ENCODE results near the gene FBXW8.

DNA sequence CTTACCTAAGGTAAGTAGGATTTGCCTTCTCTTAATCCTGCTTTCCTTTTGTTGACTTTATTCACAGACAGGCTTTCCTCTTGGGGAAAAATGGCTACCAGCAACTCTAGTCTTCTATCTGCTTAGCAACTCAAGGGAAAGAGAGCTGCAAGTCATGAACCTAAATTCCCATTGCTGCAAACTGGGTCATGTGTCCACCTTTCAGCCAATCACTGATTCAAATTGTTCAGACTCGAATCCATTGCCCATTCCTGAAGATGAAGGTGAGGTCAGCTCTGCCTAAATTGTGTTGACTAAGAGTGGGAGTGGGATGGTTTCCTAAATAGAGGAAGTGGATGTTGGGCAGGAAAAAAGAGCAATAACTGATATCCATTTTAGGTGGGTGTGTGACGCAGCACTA, 7.7 kb downstream of the FBXW8 start:
- TF ChIP-seq EZH2 (IDR thresholded peaks at IDR 0.05; ENCODE audit: low read length, missing control alignments), result no peak
- TF ChIP-seq, protein P1, sequence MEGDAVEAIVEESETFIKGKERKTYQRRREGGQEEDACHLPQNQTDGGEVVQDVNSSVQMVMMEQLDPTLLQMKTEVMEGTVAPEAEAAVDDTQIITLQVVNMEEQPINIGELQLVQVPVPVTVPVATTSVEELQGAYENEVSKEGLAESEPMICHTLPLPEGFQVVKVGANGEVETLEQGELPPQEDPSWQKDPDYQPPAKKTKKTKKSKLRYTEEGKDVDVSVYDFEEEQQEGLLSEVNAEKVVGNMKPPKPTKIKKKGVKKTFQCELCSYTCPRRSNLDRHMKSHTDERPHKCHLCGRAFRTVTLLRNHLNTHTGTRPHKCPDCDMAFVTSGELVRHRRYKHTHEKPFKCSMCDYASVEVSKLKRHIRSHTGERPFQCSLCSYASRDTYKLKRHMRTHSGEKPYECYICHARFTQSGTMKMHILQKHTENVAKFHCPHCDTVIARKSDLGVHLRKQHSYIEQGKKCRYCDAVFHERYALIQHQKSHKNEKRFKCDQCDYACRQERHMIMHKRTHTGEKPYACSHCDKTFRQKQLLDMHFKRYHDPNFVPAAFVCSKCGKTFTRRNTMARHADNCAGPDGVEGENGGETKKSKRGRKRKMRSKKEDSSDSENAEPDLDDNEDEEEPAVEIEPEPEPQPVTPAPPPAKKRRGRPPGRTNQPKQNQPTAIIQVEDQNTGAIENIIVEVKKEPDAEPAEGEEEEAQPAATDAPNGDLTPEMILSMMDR (conservative IDR thresholded peaks at IDR 0.05 in 1 of 2, IDR thresholded peaks at IDR 0.05 in 1 of 2; ENCODE audit: low read depth in 1 of 2, low read length in 2 of 2), result no peak
